Measurements from ENCODE around the gene PTPRD.

The PTPRD gene

GRCh38 chr9:8515748-8516147 is 2097.1 kb downstream of the PTPRD start:
- Histone ChIP-seq H3K4me3 (no peak overlapping the region), H3K27ac (no peak overlapping the region)

DNA sequence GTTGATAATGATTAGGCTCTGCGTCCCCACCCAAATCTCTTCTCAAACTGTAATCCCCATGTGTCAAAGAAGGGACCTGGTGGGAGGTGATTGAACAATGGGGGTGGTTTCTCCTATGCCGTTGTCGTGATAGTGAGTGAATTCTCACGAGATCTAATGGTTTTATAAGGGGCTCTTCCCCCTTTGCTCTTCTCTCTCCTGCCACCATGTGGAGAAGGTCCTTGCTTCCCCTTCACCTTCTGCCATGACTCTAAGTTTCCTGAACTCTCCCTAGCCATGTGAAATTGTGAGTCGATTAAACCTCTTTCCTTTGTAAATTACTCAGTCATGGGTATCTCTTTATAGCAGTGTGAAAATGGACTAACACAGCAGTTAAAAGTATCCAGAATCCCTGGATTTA is 2098.0 kb downstream of the PTPRD start:
- Histone ChIP-seq H3K27ac (no peak overlapping the region), H3K4me3 (no peak overlapping the region)

- H3K4me3 ChIP-seq, result no peak overlapping the region
- no peak overlapping the region for H3K27ac ChIP-seq
Measured at GRCh38 chr9:8508671-8509290, 2104.0 kb downstream of the PTPRD start.

DNA sequence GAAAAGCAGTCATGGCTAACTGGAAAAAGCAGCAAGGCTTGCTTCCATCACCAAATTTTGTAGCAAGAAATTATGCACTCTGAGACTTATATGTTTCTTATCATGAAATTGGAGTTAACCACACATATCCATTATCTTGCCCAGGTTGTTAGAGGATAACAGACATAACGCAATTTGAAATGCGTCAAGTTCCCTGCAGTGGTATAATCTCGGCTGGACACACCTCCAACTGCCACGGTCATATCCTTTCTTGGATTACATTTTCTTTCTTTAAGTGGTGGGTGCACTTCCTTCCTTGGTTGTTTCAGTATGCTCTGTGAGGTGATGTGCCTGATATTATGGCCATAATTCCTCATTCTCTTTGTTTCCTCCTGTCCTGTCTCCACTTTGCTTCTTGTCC is 2118.2 kb downstream of the PTPRD start:
- H3K4me3 ChIP-seq, result no peak overlapping the region

DNA sequence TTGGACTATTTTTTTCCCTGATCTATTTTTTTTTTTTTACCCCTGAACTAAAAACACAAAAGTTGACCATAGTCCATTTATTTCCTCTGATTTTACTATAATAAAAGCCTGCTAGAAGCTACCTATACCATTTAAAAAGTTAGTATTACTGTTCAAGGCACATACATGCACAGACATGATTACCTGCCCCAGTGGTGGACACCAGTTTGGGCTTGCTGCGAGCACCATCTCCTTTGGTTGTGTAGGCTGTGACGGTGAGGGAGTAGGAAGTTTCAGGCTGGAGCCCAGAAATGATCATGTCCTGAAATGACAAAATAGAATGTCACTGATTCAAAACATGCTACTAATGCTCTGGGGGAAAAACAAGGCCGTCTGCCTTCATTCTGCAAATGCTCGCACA is 2120.1 kb downstream of the PTPRD start:
- Histone ChIP-seq H3K4me3 (no peak overlapping the region), H3K27ac (no peak overlapping the region)

More for the DNA sequence above, 2118.2 kb downstream of the PTPRD start:
- no peak overlapping the region for H3K27ac ChIP-seq

DNA sequence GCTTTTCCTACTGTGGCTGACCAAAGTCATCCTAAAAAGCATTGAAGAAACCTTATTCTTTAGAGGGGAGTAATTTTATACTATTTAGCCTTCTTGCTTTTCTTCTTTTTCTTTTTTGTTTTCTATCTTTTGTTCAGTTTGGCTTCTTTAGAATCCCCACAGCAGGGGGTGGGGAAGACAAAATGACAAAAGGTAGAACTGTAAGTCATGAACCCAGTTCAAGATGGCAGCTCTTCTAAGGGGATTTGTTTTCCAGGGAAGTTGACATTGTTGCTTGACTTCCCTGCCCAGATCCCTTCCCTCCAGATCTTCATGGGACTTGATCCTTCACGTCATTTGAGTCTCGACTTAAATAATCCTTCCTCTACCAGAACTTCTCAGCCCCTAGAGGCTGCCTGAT is 2120.8 kb downstream of the PTPRD start:
- Histone ChIP-seq H3K4me3 (no peak overlapping the region), H3K27ac (no peak overlapping the region)

DNA sequence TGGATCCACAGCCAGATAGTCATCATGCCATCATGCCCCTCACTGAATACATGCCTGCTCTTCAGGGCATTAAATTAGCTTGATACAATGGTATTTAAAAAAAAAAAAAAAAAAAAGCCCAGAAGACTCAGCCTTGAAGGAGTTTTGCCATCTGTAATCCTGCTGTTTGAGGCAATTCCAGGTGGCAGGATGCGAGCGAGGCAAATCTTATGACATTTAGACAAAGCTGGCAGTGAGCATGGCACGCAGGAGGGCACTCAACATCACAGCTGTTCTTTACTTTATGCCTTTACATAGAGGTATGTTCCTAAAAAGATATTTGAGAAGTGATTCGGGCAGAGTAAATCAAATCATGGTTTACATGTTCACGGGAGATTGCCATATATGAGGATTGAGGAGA is 2121.2 kb downstream of the PTPRD start:
- Histone ChIP-seq H3K27ac (no peak overlapping the region), H3K4me3 (no peak overlapping the region)

GRCh38 chr9:8489835-8490234 is 2123.0 kb downstream of the PTPRD start:
- Histone ChIP-seq H3K4me3 (no peak overlapping the region), H3K27ac (no peak overlapping the region)

- Histone ChIP-seq H3K4me3 (no peak overlapping the region), H3K27ac (no peak overlapping the region)
Measured at GRCh38 chr9:8486095-8486494, 2126.7 kb downstream of the PTPRD start.

- no peak overlapping the region for H3K27ac ChIP-seq
- no peak overlapping the region for H3K4me3 ChIP-seq
Measured at GRCh38 chr9:8484597-8485191, 2128.1 kb downstream of the PTPRD start.

DNA sequence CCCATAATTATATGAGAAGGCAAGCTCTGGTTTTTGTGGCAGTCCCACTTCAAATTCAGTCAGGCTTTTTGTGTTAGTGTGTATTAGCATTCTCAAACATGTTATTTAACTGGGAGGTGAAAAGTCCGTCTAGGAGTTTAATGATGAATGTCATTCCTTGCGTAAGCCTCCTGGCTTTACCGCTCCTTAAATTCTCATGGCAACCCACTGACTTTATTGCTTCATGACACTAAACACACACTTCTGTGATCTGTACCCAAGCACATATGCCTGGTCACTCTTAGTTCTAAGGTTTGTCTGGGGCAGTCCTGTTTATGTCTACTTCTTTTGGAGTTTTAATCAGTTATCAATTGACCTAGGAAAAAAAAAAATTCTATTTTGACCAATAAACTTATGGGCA is 2135.4 kb downstream of the PTPRD start:
- H3K27ac ChIP-seq, result no peak overlapping the region
- no peak overlapping the region for H3K4me3 ChIP-seq

DNA sequence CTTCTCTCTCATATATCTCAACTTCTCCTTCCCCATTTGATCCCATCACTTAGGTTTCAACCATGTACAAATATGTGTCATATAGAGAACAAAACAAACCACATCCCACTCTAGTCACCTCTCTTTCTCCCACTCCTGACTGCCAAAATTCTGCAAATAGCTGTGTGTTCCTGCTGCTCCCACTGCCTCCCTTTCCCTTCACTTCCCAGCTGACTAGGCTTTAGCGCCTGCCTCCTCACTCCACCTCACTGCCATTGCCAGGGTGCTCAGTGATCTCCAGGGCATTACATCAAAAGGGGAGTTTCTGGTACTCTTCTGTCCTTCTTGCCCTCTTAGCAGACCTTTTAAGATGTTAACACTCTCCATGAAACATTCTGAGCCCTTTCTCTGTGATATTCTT is 2137.9 kb downstream of the PTPRD start:
- H3K27ac ChIP-seq, result no peak overlapping the region
- no peak overlapping the region for H3K4me3 ChIP-seq

DNA sequence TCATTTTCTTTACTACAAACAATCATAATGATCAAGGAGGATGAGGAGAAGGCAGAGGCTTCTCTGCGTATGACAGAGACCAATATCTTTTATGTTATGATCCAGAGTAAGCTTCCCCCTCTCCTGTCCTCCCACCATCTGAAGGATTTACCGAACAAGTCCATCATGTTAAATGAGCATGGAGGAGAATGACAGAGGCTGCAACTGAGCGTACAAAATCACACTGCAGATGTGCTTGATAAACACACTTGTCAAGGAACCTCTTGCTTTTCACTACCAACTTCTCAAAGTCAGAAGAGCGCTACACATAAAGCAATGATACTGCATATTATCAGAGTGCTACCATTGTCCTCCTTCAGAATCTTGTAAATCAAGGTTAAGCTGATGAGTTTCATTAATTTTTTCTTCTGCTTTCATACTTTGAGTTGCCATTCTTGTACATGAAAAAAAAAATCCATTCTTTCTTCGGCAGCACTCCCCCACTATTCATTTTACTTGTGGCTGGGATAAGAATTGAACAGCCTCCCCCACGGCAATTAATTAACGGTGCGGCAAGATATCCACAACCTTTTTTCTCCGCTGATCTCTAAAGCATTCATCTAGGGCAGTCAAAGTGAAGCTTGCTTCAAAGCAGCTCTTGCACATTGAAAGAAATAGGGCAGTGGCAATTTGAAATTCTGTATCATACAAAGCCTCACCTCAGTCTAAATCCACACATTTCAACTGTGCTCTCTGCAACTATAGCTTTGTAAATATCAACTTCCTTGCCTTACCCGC is 2139.4 kb downstream of the PTPRD start:
- Histone ChIP-seq H3K4me3 (no peak overlapping the region), H3K27ac (no peak overlapping the region)

DNA sequence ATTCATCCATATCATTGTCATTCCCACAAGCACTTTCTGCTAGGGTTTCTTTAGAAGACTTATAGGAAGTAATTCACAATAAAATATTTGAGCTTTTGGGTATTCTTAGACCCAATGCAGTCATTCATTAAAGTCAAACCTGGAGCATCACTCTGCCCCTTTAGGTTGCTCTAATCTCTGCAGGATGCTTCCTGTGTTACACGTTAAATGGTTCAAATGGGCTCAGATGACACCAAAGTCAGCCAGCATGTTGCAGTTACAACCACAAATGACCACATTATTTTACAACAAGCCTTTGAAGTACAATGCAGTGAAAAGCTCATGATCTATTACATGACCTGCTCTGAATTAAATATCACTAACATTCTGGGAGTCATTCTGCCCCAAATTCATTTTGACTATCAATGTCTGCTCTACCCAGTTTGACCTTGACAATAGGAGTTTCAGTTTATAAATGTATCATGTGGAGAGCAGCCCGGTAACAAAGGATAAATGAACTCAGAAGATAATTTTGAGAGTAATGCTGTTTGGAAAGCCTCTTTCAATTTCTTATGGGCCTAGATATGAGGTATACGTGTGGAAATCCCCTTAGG is 2144.7 kb downstream of the PTPRD start:
- no peak overlapping the region for H3K27ac ChIP-seq
- H3K4me3 ChIP-seq, result no peak overlapping the region

GRCh38 chr9:8457816-8458215 is 2155.0 kb downstream of the PTPRD start:
- no peak overlapping the region for H3K4me3 ChIP-seq

DNA sequence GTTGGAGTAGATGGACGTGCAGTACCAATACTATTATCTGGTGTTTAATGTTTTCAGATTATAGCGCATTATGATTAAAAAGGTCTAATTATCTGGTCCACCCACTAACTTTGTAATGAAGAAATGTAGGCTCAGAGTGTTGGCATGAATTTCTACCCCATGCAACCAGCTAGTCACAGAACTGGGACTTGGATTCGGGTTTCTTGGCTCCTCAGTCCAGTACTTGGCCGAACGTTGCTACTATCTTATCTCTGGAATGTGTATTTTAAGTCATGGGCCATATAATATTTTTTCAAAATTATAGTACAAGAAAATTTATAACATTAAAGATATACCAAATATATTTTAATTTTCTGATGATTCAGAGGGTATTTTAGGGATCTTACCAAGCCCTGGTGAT is 2155.7 kb downstream of the PTPRD start:
- Histone ChIP-seq H3K27ac (no peak overlapping the region), H3K4me3 (no peak overlapping the region)

More at GRCh38 chr9:8457816-8458215, 2155.0 kb downstream of the PTPRD start:
- H3K27ac ChIP-seq, result no peak overlapping the region

GRCh38 chr9:8456344-8456743 is 2156.5 kb downstream of the PTPRD start:
- Histone ChIP-seq H3K27ac (no peak overlapping the region), H3K4me3 (no peak overlapping the region)

- H3K4me3 ChIP-seq, result no peak overlapping the region
- H3K27ac ChIP-seq, result no peak overlapping the region
Measured at GRCh38 chr9:8450810-8451545, 2161.8 kb downstream of the PTPRD start.

GRCh38 chr9:8448226-8448625 is 2164.6 kb downstream of the PTPRD start:
- Histone ChIP-seq H3K27ac (no peak overlapping the region), H3K4me3 (no peak overlapping the region)

- no peak overlapping the region for H3K27ac ChIP-seq
Measured at GRCh38 chr9:8447601-8448000, 2165.2 kb downstream of the PTPRD start.

More at GRCh38 chr9:8447601-8448000, 2165.2 kb downstream of the PTPRD start:
- H3K4me3 ChIP-seq, result no peak overlapping the region

All from skin epidermis (tissue), 12 donors.